Keratinocyte (primary cell): ENCODE data around the gene DSCAM. TPM values are rescaled to one million over a fixed set of nuclear protein-coding genes. Genes with fewer than 3 reads are reported as not detected.

ENCODE experiments used
- DNase-seq: peaks from one replicate; pipeline ENCODE4 v3.0.0-alpha.2; 2011; ENCODE audit warnings: low read depth, missing footprints, low spot score
- FAIRE-seq: peaks from 2 replicates; lab custom pipeline; 2011; peaks lifted over from hg19 to GRCh38; lab: Jason Lieb, UNC
- H2AFZ ChIP-seq: 2 replicates; pipeline ENCODE4 v1.6.0; 2012; ENCODE audit warnings: low read length, control low read depth, inconsistent platforms; ENCODE audit not compliant: control insufficient read depth
- H3K27ac ChIP-seq: 2 replicates; pipeline ENCODE4 v1.5.1; 2011; ENCODE audit warnings: low read length; ENCODE audit not compliant: control insufficient read depth, insufficient read depth
- H3K27me3 ChIP-seq: 3 replicates; pipeline ENCODE4 v1.6.0; 2011; ENCODE audit warnings: low read length; ENCODE audit not compliant: control insufficient read depth, insufficient read depth; ENCODE audit errors: extremely low read depth
- H3K36me3 ChIP-seq, 2 experiments: 2 replicates in 1 of 2; 3 replicates in 1 of 2; pipeline ENCODE4 v1.5.1; 2011; ENCODE audit warnings: low read length in 2 of 2, mild to moderate bottlenecking in 1 of 2; ENCODE audit not compliant: control insufficient read depth in 2 of 2, insufficient read depth in 2 of 2; ENCODE audit errors: extremely low read depth in 1 of 2
- H3K4me1 ChIP-seq: 3 replicates; pipeline ENCODE4 v1.5.1; 2011; ENCODE audit warnings: low read length; ENCODE audit not compliant: control insufficient read depth, insufficient read depth; ENCODE audit errors: extremely low read depth
- H3K4me2 ChIP-seq: 3 replicates; pipeline ENCODE4 v1.6.0; 2011; ENCODE audit warnings: low read depth, low read length; ENCODE audit not compliant: control insufficient read depth, insufficient read depth; ENCODE audit errors: extremely low read depth
- H3K4me3 ChIP-seq, 3 experiments: fragments of 200-600 bp in 1 of 3; sonication (generic) in 1 of 3; 2 replicates in 2 of 3; 3 replicates in 1 of 3; pipeline ENCODE4 v1.5.1; 2011 to 2016; ENCODE audit warnings: low read length in 3 of 3, mild to moderate bottlenecking in 3 of 3, control low read depth in 2 of 3, inconsistent platforms in 1 of 3, low read depth in 1 of 3, mixed read lengths in 1 of 3, mixed run types in 1 of 3, moderate library complexity in 1 of 3; ENCODE audit not compliant: control insufficient read depth in 2 of 3, insufficient read depth in 2 of 3; ENCODE audit errors: extremely low read depth in 1 of 3
- H3K79me2 ChIP-seq: 2 replicates; pipeline ENCODE4 v1.6.0; 2012; ENCODE audit warnings: low read length; ENCODE audit not compliant: control insufficient read depth, insufficient read depth
- H3K9ac ChIP-seq: 3 replicates; pipeline ENCODE4 v1.6.0; 2011; ENCODE audit warnings: low read length; ENCODE audit not compliant: control insufficient read depth, insufficient read depth; ENCODE audit errors: extremely low read depth
- H3K9me1 ChIP-seq: 3 replicates; pipeline ENCODE4 v1.6.0; 2011; ENCODE audit warnings: low read length; ENCODE audit not compliant: control insufficient read depth, insufficient read depth; ENCODE audit errors: extremely low read depth
- H3K9me3 ChIP-seq: 2 replicates; pipeline ENCODE4 v1.5.1; 2012; ENCODE audit warnings: low read depth, low read length; ENCODE audit not compliant: control insufficient read depth
- H4K20me1 ChIP-seq: 3 replicates; pipeline ENCODE4 v1.6.0; 2011; ENCODE audit warnings: low read length; ENCODE audit not compliant: control insufficient read depth, insufficient read depth; ENCODE audit errors: extremely low read depth
- EZH2 ChIP-seq: IDR thresholded peaks from one replicate; pipeline ENCODE4 v1.6.1; 2012; ENCODE audit warnings: inconsistent platforms, mild to moderate bottlenecking, low read length, moderate library complexity
- dilution Hi-C: fragments of 300-500 bp; cut with MboI; formaldehyde crosslinking; loops from one replicate; pipeline ENCODE4 v1.7.0; 2020; ENCODE audit warnings: low sequenced_read_pairs; ENCODE audit not compliant: extremely low pct_ligation_motif_present
- polyA plus RNA-seq, 5 experiments: library from polyadenylated mRNA; depleted of rRNA in 3 of 5; stranded (reverse) in 3 of 5; stranded (forward) in 1 of 5; unstranded in 1 of 5; fragments of >200 nt; gene quantifications; 1 replicate in 1 of 5; 2 replicates in 3 of 5; 3 replicates in 1 of 5; pipeline versions ENCODE4 v1.2.1 to v1.2.3, GENCODE V29; 2011 to 2012; ENCODE audit warnings: missing spikeins in 2 of 5, low read depth in 1 of 5, low replicate concordance in 1 of 5
- TF ChIP-seq, protein P1 (sequence below), 3 experiments: IDR thresholded peaks in 1 of 3; conservative IDR thresholded peaks in 1 of 3; optimal IDR thresholded peaks in 1 of 3; 2 replicates in 2 of 3; 3 replicates in 1 of 3; pipeline versions ENCODE3 to v1.5.1; 2011; ENCODE audit warnings: low read length in 3 of 3, mild to moderate bottlenecking in 3 of 3, moderate library complexity in 2 of 3, control low read depth in 1 of 3, inconsistent platforms in 1 of 3; ENCODE audit not compliant: insufficient read depth in 2 of 3; ENCODE audit errors: extremely low read depth in 1 of 3

The DSCAM gene
- polyA plus RNA-seq, 1 donor (not counting 4 experiments of a cell fraction or from before 2014, with no cell fraction given), result 2.1 TPM

GRCh38 chr21:40054403-40054802 is 792.6 kb downstream of the DSCAM start:
- Histone ChIP-seq H3K27ac (no peak overlapping the region), H3K79me2 (no peaks in the 10 kb centered on the region), H3K4me1 (peaks cover 2% of the 10 kb centered on the region), H3K9me3 (no peaks in the 10 kb centered on the region), H2AFZ (no peak overlapping the region), H3K9me1 (no peaks in the 10 kb centered on the region), H3K27me3 (no peaks in the 10 kb centered on the region), H3K36me3 (no peaks in the 10 kb centered on the region), H3K4me2 (no peak overlapping the region), H4K20me1 (no peaks in the 10 kb centered on the region), H3K4me3 (no peak overlapping the region), H3K9ac (no peak overlapping the region)
- TF ChIP-seq, protein P1, sequence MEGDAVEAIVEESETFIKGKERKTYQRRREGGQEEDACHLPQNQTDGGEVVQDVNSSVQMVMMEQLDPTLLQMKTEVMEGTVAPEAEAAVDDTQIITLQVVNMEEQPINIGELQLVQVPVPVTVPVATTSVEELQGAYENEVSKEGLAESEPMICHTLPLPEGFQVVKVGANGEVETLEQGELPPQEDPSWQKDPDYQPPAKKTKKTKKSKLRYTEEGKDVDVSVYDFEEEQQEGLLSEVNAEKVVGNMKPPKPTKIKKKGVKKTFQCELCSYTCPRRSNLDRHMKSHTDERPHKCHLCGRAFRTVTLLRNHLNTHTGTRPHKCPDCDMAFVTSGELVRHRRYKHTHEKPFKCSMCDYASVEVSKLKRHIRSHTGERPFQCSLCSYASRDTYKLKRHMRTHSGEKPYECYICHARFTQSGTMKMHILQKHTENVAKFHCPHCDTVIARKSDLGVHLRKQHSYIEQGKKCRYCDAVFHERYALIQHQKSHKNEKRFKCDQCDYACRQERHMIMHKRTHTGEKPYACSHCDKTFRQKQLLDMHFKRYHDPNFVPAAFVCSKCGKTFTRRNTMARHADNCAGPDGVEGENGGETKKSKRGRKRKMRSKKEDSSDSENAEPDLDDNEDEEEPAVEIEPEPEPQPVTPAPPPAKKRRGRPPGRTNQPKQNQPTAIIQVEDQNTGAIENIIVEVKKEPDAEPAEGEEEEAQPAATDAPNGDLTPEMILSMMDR (optimal IDR thresholded peaks at IDR 0.05 in 1 of 3, IDR thresholded peaks at IDR 0.05 in 1 of 3, conservative IDR thresholded peaks at IDR 0.05 in 1 of 3; ENCODE audit: extremely low read depth in 1 of 3, insufficient read depth in 2 of 3, low read length in 3 of 3), result no peak
- no peak for TF ChIP-seq EZH2
- no peak for FAIRE-seq
- dilution Hi-C loops, result no loop called here
- DNase-seq, result no peak

- no peaks in the 10 kb centered on the region for H3K9me1 ChIP-seq
- DNase-seq (no peak), FAIRE-seq (no peak)
- H3K27ac ChIP-seq, result no peak overlapping the region
- no peaks in the 10 kb centered on the region for H3K9me3 ChIP-seq
- no peaks in the 10 kb centered on the region for H4K20me1 ChIP-seq
- TF ChIP-seq EZH2, result no peak
- TF ChIP-seq, protein P1 (optimal IDR thresholded peaks at IDR 0.05 in 1 of 3, IDR thresholded peaks at IDR 0.05 in 1 of 3, conservative IDR thresholded peaks at IDR 0.05 in 1 of 3; ENCODE audit: extremely low read depth in 1 of 3, insufficient read depth in 2 of 3, low read length in 3 of 3), result no peak
- no peaks in the 10 kb centered on the region for H3K27me3 ChIP-seq
- no peak overlapping the region for H2AFZ ChIP-seq
- dilution Hi-C loops, result no loop called here
- H3K4me1 ChIP-seq, result peaks cover 2% of the 10 kb centered on the region
- H3K4me3 ChIP-seq, result no peak overlapping the region
- H3K9ac ChIP-seq, result no peak overlapping the region
- no peaks in the 10 kb centered on the region for H3K79me2 ChIP-seq
- no peak overlapping the region for H3K4me2 ChIP-seq
- H3K36me3 ChIP-seq, result no peaks in the 10 kb centered on the region
Observed at GRCh38 chr21:40053007-40053406, 794.0 kb downstream of the DSCAM start.
